ENCODE data around the gene DDN. TPM values are rescaled to one million over a fixed set of nuclear protein-coding genes. Genes with fewer than 3 reads are reported as not detected.

The DDN gene
- total RNA-seq, 4 donors from 2014 or later: 0.12 to 0.65 TPM; not detected in 2

- ATAC-seq (ENCODE audit: low FRiP score) (no peak), DNase-seq (ENCODE audit: low spot score) (no peak)
- TF ChIP-seq CTCF (IDR thresholded peaks at IDR 0.05): no peak
Measured at GRCh38 chr12:49037111-49037946, 38.2 kb upstream of the DDN start.

GRCh38 chr12:49036029-49036428 is 36.9 kb upstream of the DDN start:
- no peak for TF ChIP-seq CTCF (IDR thresholded peaks at IDR 0.05)
- DNase-seq (ENCODE audit: low spot score) (no peak), ATAC-seq (ENCODE audit: low FRiP score) (no peak)

- DNase-seq (ENCODE audit: low spot score): no peak
- no peak for ATAC-seq (ENCODE audit: low FRiP score)
- TF ChIP-seq CTCF (IDR thresholded peaks at IDR 0.05): no peak
Measured at GRCh38 chr12:49034286-49034622, 35.1 kb upstream of the DDN start.

GRCh38 chr12:49033611-49034285 is 34.6 kb upstream of the DDN start:
- no peak for TF ChIP-seq CTCF (IDR thresholded peaks at IDR 0.05)
- ATAC-seq (ENCODE audit: low FRiP score) (no peak), DNase-seq (ENCODE audit: low spot score) (no peak)

GRCh38 chr12:49032679-49033447 is 33.7 kb upstream of the DDN start:
- ATAC-seq (ENCODE audit: low FRiP score): no peak

GRCh38 chr12:49032276-49032675 is 33.1 kb upstream of the DDN start:
- DNase-seq (ENCODE audit: low spot score): no peak
- ATAC-seq (ENCODE audit: low FRiP score): no peak
- no peak for TF ChIP-seq CTCF (IDR thresholded peaks at IDR 0.05)

More at GRCh38 chr12:49032679-49033447, 33.7 kb upstream of the DDN start:
- DNase-seq (ENCODE audit: low spot score): no peak
- no peak for TF ChIP-seq CTCF (IDR thresholded peaks at IDR 0.05)

Data from omental fat pad (tissue), 4 donors.